HG02623 (cell line): ENCODE measurements around the gene HIPK1.
"Not testable (repeated sequence)": the region's sequence is repeated elsewhere in the genome, so short reads cannot be mapped to it uniquely, and the experiment has no call there.

Source experiments
- ATAC-seq: cut with Tn5 transposase; IDR thresholded peaks from one replicate; pipeline ENCODE4 v1.9.1; 2021; ENCODE audit warnings: moderate library complexity; ENCODE audit not compliant: unreplicated experiment

Gene HIPK1

DNA sequence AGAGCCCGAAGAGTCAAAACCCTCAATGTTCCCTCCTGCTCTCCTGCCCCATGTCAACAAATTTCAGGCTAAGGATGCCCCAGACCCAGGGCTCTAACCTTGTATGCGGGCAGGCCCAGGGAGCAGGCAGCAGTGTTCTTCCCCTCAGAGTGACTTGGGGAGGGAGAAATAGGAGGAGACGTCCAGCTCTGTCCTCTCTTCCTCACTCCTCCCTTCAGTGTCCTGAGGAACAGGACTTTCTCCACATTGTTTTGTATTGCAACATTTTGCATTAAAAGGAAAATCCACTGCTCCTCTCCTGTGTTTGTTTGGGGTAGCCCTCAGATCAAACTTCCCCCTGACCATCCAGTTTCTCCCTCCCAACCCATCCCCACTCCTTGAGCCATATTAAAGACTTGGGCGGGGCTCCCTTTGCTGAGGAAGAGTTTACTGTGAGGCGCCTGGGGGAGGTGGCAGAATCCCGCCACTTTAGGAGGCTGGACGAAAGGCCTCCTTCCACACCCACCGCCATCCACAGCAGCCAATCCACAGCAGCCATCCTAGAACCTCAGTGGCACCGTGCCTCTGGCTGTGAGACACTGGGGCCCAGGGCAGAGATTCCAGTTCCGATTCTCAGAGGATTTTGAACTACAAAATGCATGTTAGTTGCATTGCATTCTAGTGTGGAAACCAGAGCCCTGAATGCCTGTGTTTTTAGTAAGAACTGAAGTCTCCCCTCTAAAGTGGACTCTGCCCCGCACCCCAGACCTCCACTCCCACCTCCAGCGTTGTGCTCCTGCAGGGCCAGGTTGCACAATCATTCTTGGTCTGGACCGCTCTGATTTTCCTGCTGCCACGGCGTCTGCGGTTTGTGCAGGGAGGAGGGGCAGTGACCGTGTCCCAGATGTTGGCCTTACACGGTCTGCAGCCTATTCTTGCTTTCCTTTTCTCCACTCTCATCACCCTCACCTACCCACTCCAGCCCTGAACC lies 53.1 kb downstream of the HIPK1 start:
- no peak for ATAC-seq

DNA sequence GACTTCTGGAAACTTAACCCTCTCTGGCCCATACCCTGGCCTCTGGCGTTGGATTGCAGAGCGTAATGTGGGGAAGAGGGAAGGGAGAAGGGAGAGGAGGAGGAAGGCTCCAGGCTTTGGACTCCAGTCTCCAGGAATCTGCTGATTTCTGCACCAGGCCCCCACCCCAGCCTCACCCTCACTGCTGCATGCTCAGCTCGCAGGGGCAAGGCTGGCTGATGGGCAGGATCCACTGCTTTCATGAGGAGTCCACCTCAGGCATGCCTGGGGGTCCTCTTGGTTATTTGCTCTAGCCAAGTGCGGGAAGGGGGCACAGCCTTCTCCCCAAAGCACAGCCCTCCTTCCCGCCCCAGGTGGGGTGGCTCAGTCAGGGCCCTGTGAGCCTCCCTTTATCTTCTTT lies 53.8 kb downstream of the HIPK1 start:
- no peak for ATAC-seq

DNA sequence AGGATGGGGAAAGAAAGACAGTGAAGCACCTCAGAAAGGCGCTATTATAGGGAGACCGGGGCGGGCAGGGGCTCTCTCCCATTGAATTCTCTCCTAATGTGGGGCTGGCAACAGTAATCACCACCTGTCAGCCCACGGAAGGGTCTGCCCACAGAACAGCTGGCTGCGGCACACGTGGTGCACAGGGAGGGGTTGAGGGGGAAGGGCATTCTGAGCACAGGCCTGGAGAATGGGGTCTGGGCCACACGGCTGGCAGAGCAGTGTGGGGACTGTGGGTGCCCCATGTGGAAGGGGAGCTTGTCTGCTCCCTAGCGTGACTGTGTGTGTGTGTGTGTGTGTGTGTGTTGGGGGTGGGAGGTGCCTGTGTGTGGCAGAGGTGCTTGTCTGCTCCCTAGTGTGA lies 54.3 kb downstream of the HIPK1 start:
- ATAC-seq = no peak

DNA sequence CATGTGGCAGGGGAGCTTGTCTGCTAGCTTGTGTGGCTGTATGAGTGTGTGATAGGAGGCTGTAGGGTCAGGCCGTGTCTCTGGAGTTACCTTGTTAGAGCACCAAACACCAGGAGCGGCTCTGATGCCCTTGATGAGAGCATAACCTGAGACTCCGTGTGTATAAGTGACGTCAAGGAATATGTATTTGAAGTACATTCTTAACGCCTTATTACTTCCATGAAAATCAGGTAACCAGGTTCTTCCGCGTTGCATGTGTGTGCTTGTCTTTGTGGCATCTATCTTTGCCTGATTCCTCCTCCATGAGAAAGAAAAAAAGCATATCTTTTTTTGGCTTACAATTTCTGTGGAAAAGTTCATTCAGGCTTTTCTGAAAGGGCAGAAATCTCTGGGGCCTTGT lies 54.7 kb downstream of the HIPK1 start:
- no peak for ATAC-seq

DNA sequence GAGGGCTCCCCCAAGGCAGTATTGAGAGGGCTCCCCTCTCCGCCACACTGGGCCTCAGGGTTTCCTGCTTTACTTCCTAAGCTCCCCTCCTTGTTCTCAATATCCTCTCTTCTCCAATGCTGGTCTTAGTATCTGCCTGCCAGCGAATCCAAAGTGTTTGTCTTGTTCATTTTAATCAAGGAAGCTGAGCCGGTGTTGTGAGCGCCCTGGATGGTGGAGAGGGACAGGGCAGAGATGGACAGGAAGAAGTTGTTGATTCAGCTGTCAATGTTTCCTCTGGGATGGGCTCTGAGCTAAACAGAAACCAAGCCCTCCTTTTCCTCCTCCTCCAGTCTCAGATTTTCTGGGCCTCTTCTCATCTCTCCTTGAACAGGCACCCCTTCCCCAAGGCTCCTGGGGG lies 55.6 kb downstream of the HIPK1 start:
- no peak for ATAC-seq

GRCh38 chr1:113986802-113987201 lies 57.7 kb downstream of the HIPK1 start:
- no peak for ATAC-seq

DNA sequence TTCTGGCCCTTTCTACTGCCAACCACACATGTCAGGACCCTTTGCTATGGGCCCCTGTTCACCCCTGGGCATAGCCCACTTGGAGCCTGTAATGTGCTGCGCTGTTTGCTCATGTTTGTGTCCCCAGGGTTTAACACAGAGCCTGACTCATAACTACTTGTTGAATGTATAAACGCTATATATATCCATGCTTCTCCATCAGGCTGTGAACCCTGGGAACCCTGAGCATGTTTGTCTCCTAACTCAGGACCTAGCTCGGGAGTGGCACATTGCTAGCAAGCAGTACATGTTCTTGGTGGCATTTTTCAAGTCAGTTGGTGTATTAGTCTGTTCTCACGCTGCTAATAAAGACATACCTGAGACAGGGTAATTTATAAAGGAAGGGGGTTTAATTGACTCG lies 58.1 kb downstream of the HIPK1 start:
- no peak for ATAC-seq

GRCh38 chr1:113990530-113990929 lies 61.4 kb downstream of the HIPK1 start:
- ATAC-seq = no peak

- ATAC-seq = no peak
Measured at GRCh38 chr1:113990961-113991360, 61.8 kb downstream of the HIPK1 start.

DNA sequence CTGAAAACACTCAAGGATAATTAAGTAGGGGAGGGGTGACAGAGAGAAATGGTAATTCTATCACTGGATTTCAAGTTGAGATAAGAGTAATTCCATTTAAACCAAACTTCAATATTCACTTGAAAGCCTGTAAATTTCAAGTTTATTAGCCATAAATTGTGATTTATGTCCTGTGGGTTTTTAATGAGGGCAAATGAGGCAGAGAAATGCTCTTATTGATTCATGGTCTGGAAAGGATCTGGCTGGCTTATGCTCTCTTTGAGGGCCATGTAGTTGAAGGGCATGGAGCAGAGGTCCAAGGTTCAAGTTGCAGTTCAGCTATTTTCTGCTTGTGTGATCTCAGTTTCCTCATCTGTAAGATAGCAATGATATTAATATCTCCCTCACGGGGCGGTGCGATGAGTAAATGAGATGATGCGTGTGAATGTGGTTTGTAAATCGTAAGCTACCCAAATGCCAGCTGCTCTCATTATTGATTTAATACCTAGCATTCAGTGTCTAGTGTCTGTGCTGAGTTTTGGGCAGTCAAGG lies 62.4 kb downstream of the HIPK1 start:
- ATAC-seq = no peak

- no peak for ATAC-seq
Measured at GRCh38 chr1:113993072-113993471, 63.9 kb downstream of the HIPK1 start.

DNA sequence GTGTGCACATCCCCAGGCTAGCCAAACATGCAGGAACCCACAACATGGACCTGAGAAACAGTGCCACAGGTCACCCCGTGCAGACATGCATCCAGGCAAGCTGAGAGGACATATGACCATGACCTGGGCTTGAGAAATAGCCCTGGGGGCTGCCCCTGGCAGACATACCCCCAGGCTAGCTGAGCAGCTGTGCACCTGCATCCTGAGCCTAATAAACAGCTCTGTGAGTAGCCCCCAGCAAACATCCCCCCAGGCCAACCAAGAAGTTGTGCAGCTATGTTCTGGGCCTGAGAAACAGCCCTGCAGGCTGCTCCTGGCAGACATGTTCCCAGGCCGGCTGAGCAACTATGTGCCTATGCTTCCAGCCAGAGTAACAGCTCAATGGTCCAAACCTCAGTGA lies 64.6 kb downstream of the HIPK1 start:
- ATAC-seq = no peak

DNA sequence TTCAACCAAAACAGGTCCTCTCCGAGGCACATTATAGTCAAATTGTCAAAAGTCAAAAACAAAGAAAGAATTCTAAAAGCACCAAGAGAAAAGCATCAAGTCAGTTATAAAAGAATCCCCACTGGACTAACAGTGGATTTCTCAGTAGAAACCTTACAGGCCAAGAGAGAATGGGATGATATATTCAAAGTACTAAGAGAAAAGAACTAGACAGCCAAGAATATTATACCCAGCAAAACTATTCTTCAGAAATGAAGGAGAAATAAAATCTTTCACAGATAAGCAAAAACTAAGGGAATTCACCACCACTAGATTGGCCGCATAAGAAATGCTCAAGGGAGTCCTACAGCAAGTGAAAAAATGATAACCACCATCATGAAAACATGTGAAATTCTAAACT lies 66.3 kb downstream of the HIPK1 start:
- ATAC-seq = no peak

DNA sequence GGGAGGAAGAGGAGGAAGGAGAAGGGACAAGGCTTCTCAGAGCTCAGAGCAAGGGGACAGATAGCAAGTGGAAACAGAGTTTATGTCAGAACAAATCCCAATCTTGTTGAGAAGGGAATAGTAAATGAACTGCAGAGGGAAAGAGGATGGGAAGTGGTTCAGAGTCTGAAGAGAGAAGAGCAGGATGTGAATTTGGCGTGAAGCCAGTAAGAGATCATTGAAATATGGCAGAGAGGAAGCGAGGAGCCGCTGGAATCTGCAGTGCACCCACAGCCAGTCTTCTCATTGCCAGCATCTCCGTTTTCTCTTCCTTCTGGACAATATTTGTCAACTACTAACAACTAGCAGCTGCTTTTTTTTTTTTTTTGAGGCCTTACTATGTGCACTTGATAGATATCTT lies 69.2 kb downstream of the HIPK1 start:
- no peak for ATAC-seq

GRCh38 chr1:113999233-113999632 lies 70.1 kb downstream of the HIPK1 start:
- no peak for ATAC-seq

GRCh38 chr1:113999799-114000198 lies 70.7 kb downstream of the HIPK1 start:
- no peak for ATAC-seq

DNA sequence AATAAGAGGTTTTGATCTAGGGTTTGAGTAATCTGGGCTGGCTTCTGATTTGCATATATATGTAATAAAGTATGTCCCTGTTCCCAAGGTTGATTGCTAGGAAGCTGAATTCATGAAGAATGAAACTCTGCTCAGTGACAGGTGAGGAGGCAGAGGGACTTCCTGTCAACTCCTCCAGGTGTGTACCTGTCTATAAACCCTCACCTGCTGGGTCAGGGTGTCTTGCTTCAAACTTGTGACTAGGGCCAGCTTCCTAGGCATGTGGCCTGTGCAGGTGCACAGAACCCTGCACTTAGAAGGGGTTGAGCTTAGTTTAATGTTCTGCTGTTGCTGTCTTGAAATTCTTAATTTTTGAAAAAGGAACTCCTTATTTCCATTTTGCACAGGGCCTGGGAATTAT lies 71.3 kb downstream of the HIPK1 start:
- no peak for ATAC-seq

DNA sequence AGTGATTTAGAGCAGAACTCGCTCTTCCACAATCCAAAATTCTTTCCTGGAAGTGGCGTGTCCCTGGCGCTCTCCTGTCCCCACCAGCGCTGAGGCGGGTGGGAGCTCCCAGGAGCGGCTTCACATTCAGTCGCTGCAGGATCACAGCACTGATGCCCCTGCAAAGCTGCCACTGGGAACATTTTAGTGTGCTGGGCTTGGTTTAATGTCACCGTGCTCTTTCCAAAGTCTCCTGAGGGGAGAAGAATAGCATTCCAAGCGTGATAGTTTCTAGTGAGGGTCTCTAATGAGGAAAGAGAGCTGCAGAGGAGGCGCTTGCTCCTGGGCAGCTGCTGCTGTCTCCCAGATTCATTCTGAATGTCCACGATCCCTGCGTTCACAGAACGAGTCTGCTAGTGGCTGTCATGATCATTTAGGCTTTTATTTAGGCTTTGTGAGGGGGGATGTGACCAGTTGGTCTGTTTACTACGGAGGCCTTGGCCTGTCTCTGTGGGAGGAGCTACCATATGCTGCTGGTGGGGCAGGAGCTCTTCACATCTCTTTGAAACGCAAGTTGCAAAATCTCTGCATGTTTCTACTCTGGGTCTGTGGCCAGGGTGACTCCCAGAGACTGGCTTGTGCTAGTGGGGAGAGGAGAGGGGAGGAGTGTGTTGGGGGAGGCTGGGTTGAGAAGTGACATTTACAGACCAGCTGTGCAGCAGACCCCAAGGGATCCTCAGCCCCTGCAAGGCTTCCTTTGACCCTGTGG lies 73.5 kb downstream of the HIPK1 start:
- ATAC-seq = no peak

- no peak for ATAC-seq
Measured at GRCh38 chr1:114003431-114003830, 74.3 kb downstream of the HIPK1 start.

- ATAC-seq = not testable (repeated sequence)
Measured at GRCh38 chr1:114006825-114007224, 77.7 kb downstream of the HIPK1 start.

- no peak for ATAC-seq
Measured at GRCh38 chr1:114008480-114008941, 79.4 kb downstream of the HIPK1 start.

GRCh38 chr1:114008993-114009392 lies 79.9 kb downstream of the HIPK1 start:
- no peak for ATAC-seq
